ENCODE results near the gene PRR12. TPM values are rescaled to one million over a fixed set of nuclear protein-coding genes. Genes with fewer than 3 reads are reported as not detected.
A peak's percentile ranks its signal among the peaks of the same experiment; 100 is the strongest.

The PRR12 gene
- total and polyA plus RNA-seq, 9 of the 15 experiments (the other 6 are each of a cell fraction or from before 2014, with no cell fraction given), result 0.01 to 21.1 (median 0.98) TPM

- TF ChIP-seq ATF1 (CRISPR knock-in tag; IDR thresholded peaks at IDR 0.05), result no peak
- 0 out of 2 replicates have a peak, but pooled peaks have one; percentile 42 for TF ChIP-seq ATF1 (tag; IDR thresholded peaks at IDR 0.05)
- TF ChIP-seq TOE1 (IDR thresholded peaks at IDR 0.05; ENCODE audit: borderline replicate concordance), result 0 out of 2 replicates have a peak, but pooled peaks have one; percentile 16
- no peak for TF ChIP-seq TOE1 (CRISPR knock-in tag; IDR thresholded peaks at IDR 0.05; ENCODE audit: borderline replicate concordance, low read depth)
- TF ChIP-seq TEAD2 (tag; IDR thresholded peaks at IDR 0.05), result 0 out of 2 replicates have a peak, but pooled peaks have one; percentile 13
- no peak; the same call in 1 of the 2 replicates for TF ChIP-seq ZNF263 (CRISPR knock-in tag; IDR thresholded peaks at IDR 0.05; ENCODE audit: borderline replicate concordance)
- no peak for TF ChIP-seq ZNF121 (CRISPR knock-in tag; conservative IDR thresholded peaks at IDR 0.05)
- peak in 1 of 2 experiments; percentile 48; a peak in 1 of 4 replicates for TF ChIP-seq MAZ (CRISPR knock-in tag; conservative IDR thresholded peaks at IDR 0.05 in 1 of 2, IDR thresholded peaks at IDR 0.05 in 1 of 2)
- TF ChIP-seq SMARCA4 (IDR thresholded peaks at IDR 0.05), result peak; percentile 32
- TF ChIP-seq RAD21 (CRISPR knock-in tag; conservative IDR thresholded peaks at IDR 0.05 in 1 of 2, IDR thresholded peaks at IDR 0.05 in 1 of 2), result peak; percentile 87 to 90
- peak; percentile 51 for TF ChIP-seq BRD9 (IDR thresholded peaks at IDR 0.05; ENCODE audit: low read depth, partially characterized antibody)
- TF ChIP-seq CBFA2T3 (IDR thresholded peaks at IDR 0.05), result no peak
- no peak for TF ChIP-seq THRA (IDR thresholded peaks at IDR 0.05)
- peak in 1 of 2 experiments; percentile 49; a peak in 1 of 4 replicates for TF ChIP-seq MNT (conservative IDR thresholded peaks at IDR 0.05)
- peak; percentile 65; the same call in 1 of the 2 replicates for TF ChIP-seq CC2D1A (IDR thresholded peaks at IDR 0.05)
- peak; percentile 47; the same call in 1 of the 2 replicates for TF ChIP-seq FOXM1 (IDR thresholded peaks at IDR 0.05; ENCODE audit: low read depth)
- TF ChIP-seq FOXM1 (CRISPR knock-in tag; IDR thresholded peaks at IDR 0.05; ENCODE audit: low read depth), result no peak
- no peak for TF ChIP-seq C11orf30 (IDR thresholded peaks at IDR 0.05; ENCODE audit: low read depth)
- TF ChIP-seq CEBPB (tag; IDR thresholded peaks at IDR 0.05), result 0 out of 2 replicates have a peak, but pooled peaks have one; percentile 11
- peak; percentile 25 for TF ChIP-seq TBP (optimal IDR thresholded peaks at IDR 0.05; ENCODE audit: low read depth, low read length)
- TF ChIP-seq SMC3 (conservative IDR thresholded peaks at IDR 0.05; ENCODE audit: insufficient read depth, low read depth, low read length), result peak; percentile 82
- TF ChIP-seq ZSCAN32 (CRISPR knock-in tag; IDR thresholded peaks at IDR 0.05), result no peak
- TF ChIP-seq ARID1B (IDR thresholded peaks at IDR 0.05), result 0 out of 2 replicates have a peak, but pooled peaks have one; percentile 16
- TF ChIP-seq KLF16 (IDR thresholded peaks at IDR 0.05), result peak; percentile 51; the same call in 1 of the 2 replicates
- TF ChIP-seq ARNT (IDR thresholded peaks at IDR 0.05), result peak in 1 of 2 experiments; percentile 77; a peak in 1 of 4 replicates
Observed at GRCh38 chr19:49546825-49547565, 44.0 kb upstream of the PRR12 start (continued).

Data from K562 (cell line).